Measurements from ENCODE around the gene PLRG1.

DNA sequence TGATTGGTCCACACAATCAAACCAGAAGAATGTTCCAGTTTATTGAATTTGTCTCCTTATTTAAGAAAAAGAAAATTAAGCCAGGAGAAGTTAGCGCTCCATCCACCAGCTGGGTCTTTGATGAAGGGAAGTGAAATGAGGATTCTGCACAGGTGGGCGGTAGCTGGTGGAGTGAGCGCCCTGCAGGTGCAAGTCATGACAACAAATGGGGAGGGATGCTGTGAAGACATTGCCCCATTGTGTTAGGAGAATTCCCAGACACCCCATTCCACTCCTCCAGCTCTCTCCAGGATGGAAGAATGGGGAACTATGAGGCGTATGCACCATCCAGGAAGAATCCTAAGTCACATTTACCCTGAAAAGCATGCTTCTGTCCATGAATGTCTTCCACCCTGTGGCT lies 22.9 kb downstream of the PLRG1 start:
- TF ChIP-seq, protein P1, sequence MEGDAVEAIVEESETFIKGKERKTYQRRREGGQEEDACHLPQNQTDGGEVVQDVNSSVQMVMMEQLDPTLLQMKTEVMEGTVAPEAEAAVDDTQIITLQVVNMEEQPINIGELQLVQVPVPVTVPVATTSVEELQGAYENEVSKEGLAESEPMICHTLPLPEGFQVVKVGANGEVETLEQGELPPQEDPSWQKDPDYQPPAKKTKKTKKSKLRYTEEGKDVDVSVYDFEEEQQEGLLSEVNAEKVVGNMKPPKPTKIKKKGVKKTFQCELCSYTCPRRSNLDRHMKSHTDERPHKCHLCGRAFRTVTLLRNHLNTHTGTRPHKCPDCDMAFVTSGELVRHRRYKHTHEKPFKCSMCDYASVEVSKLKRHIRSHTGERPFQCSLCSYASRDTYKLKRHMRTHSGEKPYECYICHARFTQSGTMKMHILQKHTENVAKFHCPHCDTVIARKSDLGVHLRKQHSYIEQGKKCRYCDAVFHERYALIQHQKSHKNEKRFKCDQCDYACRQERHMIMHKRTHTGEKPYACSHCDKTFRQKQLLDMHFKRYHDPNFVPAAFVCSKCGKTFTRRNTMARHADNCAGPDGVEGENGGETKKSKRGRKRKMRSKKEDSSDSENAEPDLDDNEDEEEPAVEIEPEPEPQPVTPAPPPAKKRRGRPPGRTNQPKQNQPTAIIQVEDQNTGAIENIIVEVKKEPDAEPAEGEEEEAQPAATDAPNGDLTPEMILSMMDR (IDR thresholded peaks at IDR 0.05) = no peak
- no peak for TF ChIP-seq POLR2A (IDR thresholded peaks at IDR 0.05)

Measured in thyroid gland (tissue), 4 donors.